Prostate gland (tissue), 2 donors: ENCODE data around the gene PCBP1. TPM values are rescaled to one million over a fixed set of nuclear protein-coding genes. Genes with fewer than 3 reads are reported as not detected.
"Not testable (repeated sequence)": the region's sequence is repeated elsewhere in the genome, so short reads cannot be mapped to it uniquely, and the experiment has no call there.

ENCODE experiments used
- DNase-seq: peaks from one replicate; pipeline ENCODE4 v3.0.0-alpha.2; 2019; ENCODE audit warnings: low spot score
- H3K27ac ChIP-seq, 2 donors: fragments of 200-600 bp; sonication (generic); 2 replicates each; pipeline ENCODE4 v1.5.1; 2017 to 2019
- H3K27me3 ChIP-seq: fragments of 200-600 bp; sonication (generic); replicated peaks from 2 replicates; pipeline ENCODE4 v1.5.1; 2019; ENCODE audit not compliant: insufficient read depth
- H3K36me3 ChIP-seq, 2 donors: fragments of 200-600 bp; sonication (generic); 1 replicate in 1 of 2; 2 replicates in 1 of 2; pipeline versions ENCODE4 v1.5.1 to v1.8.1; 2017 to 2019
- H3K4me1 ChIP-seq: fragments of 200-600 bp; sonication (generic); replicated peaks from 2 replicates; pipeline ENCODE4 v1.5.1; 2019
- H3K4me3 ChIP-seq, 2 donors: fragments of 200-600 bp; sonication (generic); 2 replicates each; pipeline ENCODE4 v1.5.1; 2017 to 2019
- H3K9me3 ChIP-seq: fragments of 200-600 bp; sonication (generic); 2 replicates; pipeline ENCODE4 v1.5.1; 2017
- CTCF ChIP-seq, 4 experiments: fragments of 200-600 bp in 2 of 4; fragments of 450-650 bp in 2 of 4; sonication (generic) in 2 of 4; IDR thresholded peaks; 1 replicate in 3 of 4; 2 replicates in 1 of 4; pipeline ENCODE4 v1.5.1; 2016 to 2019; ENCODE audit warnings: antibody characterized with exemption in 4 of 4, mild to moderate bottlenecking in 2 of 4, moderate library complexity in 2 of 4
- POLR2A ChIP-seq: fragments of 450-650 bp; IDR thresholded peaks from one replicate; pipeline ENCODE4 v1.6.1; 2016; ENCODE audit warnings: antibody characterized with exemption, mild to moderate bottlenecking
- POLR2AphosphoS5 ChIP-seq: sonication (generic); formaldehyde crosslinking; IDR thresholded peaks from one replicate; pipeline ENCODE4 v1.6.1; 2017; ENCODE audit warnings: antibody characterized with exemption
- WGBS: methylation state at CpG from one replicate; pipeline ENCODE4 v1.1.5; 2018; 5-methylcytosine and 5-hydroxymethylcytosine counted together
- intact Hi-C: fragments of 100-400 bp; cut with DNase I; formaldehyde crosslinking; loops from one replicate; pipeline ENCODE4 v1.14.2; 2022
- total RNA-seq, 2 donors: library from RNA; depleted of rRNA; stranded (reverse); fragments of >200 nt; gene quantifications; one replicate each; pipeline ENCODE4 v1.1.0, GENCODE V29; 2016

PCBP1 gene
- total RNA-seq, 2 donors from 2014 or later = 166 to 219 TPM

- intact Hi-C loops = no loop called here
- WGBS = 86% methylated on average over 5 of the region's 5 CpGs
- TF ChIP-seq CTCF (IDR thresholded peaks at IDR 0.05) (no peak), POLR2AphosphoS5 (no peak), POLR2A (no peak)
- H3K27ac ChIP-seq = no peak overlapping the region
- H3K4me1 ChIP-seq = no peaks in the 10 kb centered on the region
- no peaks in the 10 kb centered on the region for H3K27me3 ChIP-seq
- no peaks in the 10 kb centered on the region for H3K36me3 ChIP-seq
- no peak overlapping the region for H3K4me3 ChIP-seq
- DNase-seq = no peak
- no peaks in the 10 kb centered on the region for H3K9me3 ChIP-seq
Observed at GRCh38 chr2:70103531-70104061, 16.3 kb downstream of the PCBP1 start.

- H3K4me1 ChIP-seq = no peaks in the 10 kb centered on the region
- 49% methylated on average over 11 of the region's 11 CpGs for WGBS
- intact Hi-C loops = no loop called here
- no peak for TF ChIP-seq POLR2AphosphoS5
- TF ChIP-seq POLR2A = no peak
- no peak for TF ChIP-seq CTCF (IDR thresholded peaks at IDR 0.05)
- H3K36me3 ChIP-seq = no peaks in the 10 kb centered on the region
- no peaks in the 10 kb centered on the region for H3K9me3 ChIP-seq
- H3K4me3 ChIP-seq = no peak overlapping the region
- no peak for DNase-seq
- no peaks in the 10 kb centered on the region for H3K27me3 ChIP-seq
- H3K27ac ChIP-seq = no peak overlapping the region
Observed at GRCh38 chr2:70104231-70105111, 17.2 kb downstream of the PCBP1 start.

GRCh38 chr2:70106138-70106537, 18.9 kb downstream of the PCBP1 start:
- H3K4me3 ChIP-seq, H3K4me1 ChIP-seq, H3K27me3 ChIP-seq, H3K27ac ChIP-seq, H3K9me3 ChIP-seq, intact Hi-C loops, H3K36me3 ChIP-seq, DNase-seq: not testable (repeated sequence)
- 97% methylated on average over 8 of the region's 8 CpGs for WGBS

- H3K9me3 ChIP-seq, DNase-seq, H3K27ac ChIP-seq, H3K36me3 ChIP-seq, intact Hi-C loops, H3K4me1 ChIP-seq, H3K4me3 ChIP-seq, H3K27me3 ChIP-seq: not testable (repeated sequence)
- WGBS = 90% methylated on average over 5 of the region's 5 CpGs
Observed at GRCh38 chr2:70110397-70110796, 23.1 kb downstream of the PCBP1 start.

- Histone ChIP-seq H3K9me3 (no peaks in the 10 kb centered on the region), H3K4me3 (no peak overlapping the region), H3K27ac (no peak overlapping the region), H3K36me3 (no peaks in the 10 kb centered on the region), H3K27me3 (no peaks in the 10 kb centered on the region), H3K4me1 (no peaks in the 10 kb centered on the region)
- 88% methylated on average over 7 of the region's 7 CpGs for WGBS
- TF ChIP-seq POLR2AphosphoS5 (no peak), CTCF (IDR thresholded peaks at IDR 0.05) (no peak), POLR2A (no peak)
- DNase-seq = no peak
- intact Hi-C loops = no loop called here
Observed at GRCh38 chr2:70111752-70112591, 24.7 kb downstream of the PCBP1 start.
